Activated T-cell treated with anti-CD3 and anti-CD28 coated beads, Interleukin-2, amount 50 U/mL, for 24 hours (primary cell): ENCODE results near the gene MAP3K2.

ENCODE experiments used
- DNase-seq: peaks from one replicate; pipeline ENCODE4 v3.0.0-alpha.2; 2020
- H3K27ac Mint-ChIP-seq: 2 replicates; pipeline ENCODE4 v1.8.0; 2020; ENCODE audit warnings: mild to moderate bottlenecking, mixed read lengths
- H3K27me3 Mint-ChIP-seq: 2 replicates; pipeline ENCODE4 v1.8.0; 2020; ENCODE audit warnings: mixed read lengths
- H3K36me3 Mint-ChIP-seq: 2 replicates; pipeline ENCODE4 v1.8.0; 2020; ENCODE audit warnings: low read depth, mixed read lengths
- H3K4me1 Mint-ChIP-seq: 2 replicates; pipeline ENCODE4 v1.8.0; 2020; ENCODE audit warnings: low read depth, mixed read lengths
- H3K4me3 Mint-ChIP-seq: 2 replicates; pipeline ENCODE4 v1.8.0; 2020; ENCODE audit warnings: mild to moderate bottlenecking, moderate library complexity, mixed read lengths
- H3K9me3 Mint-ChIP-seq: 2 replicates; pipeline ENCODE4 v1.8.0; 2020; ENCODE audit warnings: mixed read lengths

MAP3K2 gene

GRCh38 chr2:127387655-127388422 lies at the start of gene MAP3K2:
TSS of gene MAP3K2 (minus strand) at chr2:127387975. CDS start at chr2:127343129, 44,846 bp downstream.
- DNase-seq = peak; percentile 98
- Mint-ChIP-seq H3K27me3 (no peaks in the 10 kb centered on the region), H3K27ac (peak within 1 kb of the TSS; percentile 98), H3K4me3 (peak within 1 kb of the TSS; percentile 86), H3K4me1 (peaks cover 77% of the 10 kb centered on the region), H3K9me3 (no peaks in the 10 kb centered on the region), H3K36me3 (peaks cover 17% of the 10 kb centered on the region)

GRCh38 chr2:127437056-127437455 lies 49.3 kb upstream of the MAP3K2 start:
- no peaks in the 10 kb centered on the region for H3K4me1 Mint-ChIP-seq
- DNase-seq = no peak
- H3K27me3 Mint-ChIP-seq = no peaks in the 10 kb centered on the region
- H3K4me3 Mint-ChIP-seq = no peak overlapping the region
- peaks cover 9% of the 10 kb centered on the region for H3K9me3 Mint-ChIP-seq
- no peak overlapping the region for H3K27ac Mint-ChIP-seq
- H3K36me3 Mint-ChIP-seq = no peaks in the 10 kb centered on the region

DNA sequence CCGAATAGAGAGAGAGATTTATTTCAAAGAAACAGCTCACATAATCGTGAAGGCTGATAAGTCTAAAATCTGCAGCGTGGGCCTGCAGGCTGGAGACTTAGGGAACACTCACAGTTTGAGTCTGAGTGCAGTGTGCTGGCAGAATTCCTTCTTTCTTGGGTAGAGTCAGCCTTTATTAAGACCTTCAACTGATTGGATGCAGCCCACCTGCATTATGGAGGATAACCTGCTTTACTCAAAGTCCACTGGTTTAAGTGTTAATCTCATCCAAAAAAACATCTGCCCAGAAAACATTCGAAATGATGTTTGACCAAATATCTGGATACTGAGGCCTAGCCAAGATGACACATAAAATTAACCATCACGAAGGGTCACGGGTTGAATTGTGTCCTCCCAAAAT lies 46.7 kb upstream of the MAP3K2 start:
- Mint-ChIP-seq H3K4me3 (no peak overlapping the region), H3K4me1 (no peaks in the 10 kb centered on the region), H3K27me3 (no peaks in the 10 kb centered on the region), H3K27ac (no peak overlapping the region), H3K9me3 (no peaks in the 10 kb centered on the region), H3K36me3 (no peaks in the 10 kb centered on the region)
- DNase-seq = no peak

DNA sequence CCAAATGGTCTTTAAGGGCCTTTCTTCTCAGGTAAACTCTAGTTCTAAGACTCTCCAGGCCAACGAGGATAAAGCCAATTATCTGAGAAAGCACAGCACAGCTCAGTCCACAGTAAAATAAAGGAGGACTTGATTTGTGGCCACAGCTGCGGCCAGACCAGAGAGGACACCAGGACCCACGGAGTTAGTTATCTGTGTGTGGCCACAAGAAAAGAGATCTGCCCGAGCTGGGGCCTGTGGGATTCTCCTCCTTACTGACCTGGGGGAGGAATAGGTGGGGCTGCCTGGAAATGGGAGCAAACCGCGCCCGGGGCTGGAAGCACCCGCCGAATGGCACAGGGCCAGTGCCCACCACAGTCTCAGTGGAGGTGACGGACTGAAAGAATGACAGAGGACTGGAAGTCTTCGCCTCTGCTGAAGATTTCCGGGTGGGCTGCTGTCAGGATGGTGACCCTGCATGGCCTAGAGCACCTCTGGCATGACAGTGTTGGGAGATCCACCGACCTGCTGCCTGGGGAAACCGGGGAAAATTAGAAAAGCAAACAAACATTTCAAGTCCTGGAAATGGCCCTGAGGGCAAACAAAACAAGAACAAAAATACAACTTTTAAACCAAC lies 43.7 kb upstream of the MAP3K2 start:
- no peak overlapping the region for H3K27ac Mint-ChIP-seq
- DNase-seq = no peak
- H3K36me3 Mint-ChIP-seq = no peaks in the 10 kb centered on the region
- H3K27me3 Mint-ChIP-seq = no peaks in the 10 kb centered on the region
- H3K9me3 Mint-ChIP-seq = no peaks in the 10 kb centered on the region
- no peaks in the 10 kb centered on the region for H3K4me1 Mint-ChIP-seq
- no peak overlapping the region for H3K4me3 Mint-ChIP-seq

GRCh38 chr2:127429844-127430425 lies 42.2 kb upstream of the MAP3K2 start:
- Mint-ChIP-seq H3K27me3 (peaks cover 12% of the 10 kb centered on the region), H3K9me3 (no peaks in the 10 kb centered on the region), H3K27ac (no peak overlapping the region), H3K36me3 (no peaks in the 10 kb centered on the region), H3K4me3 (no peak overlapping the region), H3K4me1 (no peaks in the 10 kb centered on the region)
- DNase-seq = no peak

GRCh38 chr2:127429291-127429690 lies 41.5 kb upstream of the MAP3K2 start:
- Mint-ChIP-seq H3K9me3 (no peaks in the 10 kb centered on the region), H3K4me3 (no peak overlapping the region), H3K36me3 (no peaks in the 10 kb centered on the region), H3K27ac (no peak overlapping the region), H3K4me1 (no peaks in the 10 kb centered on the region), H3K27me3 (peaks cover 16% of the 10 kb centered on the region)
- no peak for DNase-seq

DNA sequence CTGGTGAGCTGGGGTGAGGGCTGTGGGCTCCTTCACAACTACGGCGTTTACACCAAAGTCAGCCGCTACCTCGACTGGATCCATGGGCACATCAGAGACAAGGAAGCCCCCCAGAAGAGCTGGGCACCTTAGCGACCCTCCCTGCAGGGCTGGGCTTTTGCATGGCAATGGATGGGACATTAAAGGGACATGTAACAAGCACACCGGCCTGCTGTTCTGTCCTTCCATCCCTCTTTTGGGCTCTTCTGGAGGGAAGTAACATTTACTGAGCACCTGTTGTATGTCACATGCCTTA lies 41.0 kb upstream of the MAP3K2 start:
- Mint-ChIP-seq H3K36me3 (no peaks in the 10 kb centered on the region), H3K4me3 (no peak overlapping the region)

GRCh38 chr2:127428057-127428814 lies 40.5 kb upstream of the MAP3K2 start:
- Mint-ChIP-seq H3K4me3 (no peak overlapping the region), H3K27me3 (peaks cover 27% of the 10 kb centered on the region), H3K27ac (no peak overlapping the region), H3K36me3 (no peaks in the 10 kb centered on the region), H3K9me3 (no peaks in the 10 kb centered on the region), H3K4me1 (peaks cover 7% of the 10 kb centered on the region)
- no peak for DNase-seq

More for the DNA sequence above, 41.0 kb upstream of the MAP3K2 start:
- no peaks in the 10 kb centered on the region for H3K9me3 Mint-ChIP-seq
- H3K27me3 Mint-ChIP-seq = peaks cover 22% of the 10 kb centered on the region
- H3K4me1 Mint-ChIP-seq = peaks cover 3% of the 10 kb centered on the region
- H3K27ac Mint-ChIP-seq = no peak overlapping the region
- no peak for DNase-seq

DNA sequence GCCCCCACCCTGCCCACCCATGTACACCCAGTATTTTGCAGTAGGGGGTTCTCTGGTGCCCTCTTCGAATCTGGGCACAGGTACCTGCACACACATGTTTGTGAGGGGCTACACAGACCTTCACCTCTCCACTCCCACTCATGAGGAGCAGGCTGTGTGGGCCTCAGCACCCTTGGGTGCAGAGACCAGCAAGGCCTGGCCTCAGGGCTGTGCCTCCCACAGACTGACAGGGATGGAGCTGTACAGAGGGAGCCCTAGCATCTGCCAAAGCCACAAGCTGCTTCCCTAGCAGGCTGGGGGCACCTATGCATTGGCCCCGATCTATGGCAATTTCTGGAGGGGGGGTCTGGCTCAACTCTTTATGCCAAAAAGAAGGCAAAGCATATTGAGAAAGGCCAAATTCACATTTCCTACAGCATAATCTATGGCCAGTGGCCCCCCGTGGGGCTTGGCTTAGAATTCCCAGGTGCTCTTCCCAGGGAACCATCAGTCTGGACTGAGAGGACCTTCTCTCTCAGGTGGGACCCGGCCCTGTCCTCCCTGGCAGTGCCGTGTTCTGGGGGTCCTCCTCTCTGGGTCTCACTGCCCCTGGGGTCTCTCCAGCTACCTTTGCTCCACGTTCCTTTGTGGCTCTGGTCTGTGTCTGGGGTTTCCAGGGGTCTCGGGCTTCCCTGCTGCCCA lies 39.7 kb upstream of the MAP3K2 start:
- peaks cover 31% of the 10 kb centered on the region for H3K27me3 Mint-ChIP-seq
- peaks cover 10% of the 10 kb centered on the region for H3K4me1 Mint-ChIP-seq
- no peaks in the 10 kb centered on the region for H3K36me3 Mint-ChIP-seq
- no peak overlapping the region for H3K4me3 Mint-ChIP-seq
- no peaks in the 10 kb centered on the region for H3K9me3 Mint-ChIP-seq
- H3K27ac Mint-ChIP-seq = no peak overlapping the region
- no peak for DNase-seq

DNA sequence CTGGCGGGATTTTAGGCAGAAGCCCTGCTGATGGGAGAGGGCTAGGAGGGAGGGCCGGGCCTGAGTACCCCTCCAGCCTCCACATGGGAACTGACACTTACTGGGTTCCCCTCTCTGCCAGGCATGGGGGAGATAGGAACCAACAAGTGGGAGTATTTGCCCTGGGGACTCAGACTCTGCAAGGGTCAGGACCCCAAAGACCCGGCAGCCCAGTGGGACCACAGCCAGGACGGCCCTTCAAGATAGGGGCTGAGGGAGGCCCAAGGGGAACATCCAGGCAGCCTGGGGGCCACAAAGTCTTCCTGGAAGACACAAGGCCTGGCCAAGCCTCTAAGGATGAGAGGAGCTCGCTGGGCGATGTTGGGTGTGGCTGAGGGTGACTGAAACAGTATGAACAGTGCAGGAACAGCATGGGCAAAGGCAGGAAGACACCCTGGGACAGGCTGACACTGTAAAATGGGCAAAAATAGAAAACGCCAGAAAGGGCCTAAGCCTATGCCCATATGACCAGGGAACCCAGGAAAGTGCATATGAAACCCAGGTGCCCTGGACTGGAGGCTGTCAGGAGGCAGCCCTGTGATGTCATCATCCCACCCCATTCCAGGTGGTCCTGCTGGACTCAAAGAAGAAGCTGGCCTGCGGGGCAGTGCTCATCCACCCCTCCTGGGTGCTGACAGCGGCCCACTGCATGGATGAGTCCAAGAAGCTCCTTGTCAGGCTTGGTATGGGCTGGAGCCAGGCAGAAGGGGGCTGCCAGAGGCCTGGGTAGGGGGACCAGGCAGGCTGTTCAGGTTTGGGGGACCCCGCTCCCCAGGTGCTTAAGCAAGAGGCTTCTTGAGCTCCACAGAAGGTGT lies 39.0 kb upstream of the MAP3K2 start:
- no peak for DNase-seq
- Mint-ChIP-seq H3K4me1 (peaks cover 11% of the 10 kb centered on the region), H3K27ac (no peak overlapping the region), H3K9me3 (no peaks in the 10 kb centered on the region), H3K4me3 (no peak overlapping the region), H3K36me3 (no peaks in the 10 kb centered on the region), H3K27me3 (peaks cover 39% of the 10 kb centered on the region)

DNA sequence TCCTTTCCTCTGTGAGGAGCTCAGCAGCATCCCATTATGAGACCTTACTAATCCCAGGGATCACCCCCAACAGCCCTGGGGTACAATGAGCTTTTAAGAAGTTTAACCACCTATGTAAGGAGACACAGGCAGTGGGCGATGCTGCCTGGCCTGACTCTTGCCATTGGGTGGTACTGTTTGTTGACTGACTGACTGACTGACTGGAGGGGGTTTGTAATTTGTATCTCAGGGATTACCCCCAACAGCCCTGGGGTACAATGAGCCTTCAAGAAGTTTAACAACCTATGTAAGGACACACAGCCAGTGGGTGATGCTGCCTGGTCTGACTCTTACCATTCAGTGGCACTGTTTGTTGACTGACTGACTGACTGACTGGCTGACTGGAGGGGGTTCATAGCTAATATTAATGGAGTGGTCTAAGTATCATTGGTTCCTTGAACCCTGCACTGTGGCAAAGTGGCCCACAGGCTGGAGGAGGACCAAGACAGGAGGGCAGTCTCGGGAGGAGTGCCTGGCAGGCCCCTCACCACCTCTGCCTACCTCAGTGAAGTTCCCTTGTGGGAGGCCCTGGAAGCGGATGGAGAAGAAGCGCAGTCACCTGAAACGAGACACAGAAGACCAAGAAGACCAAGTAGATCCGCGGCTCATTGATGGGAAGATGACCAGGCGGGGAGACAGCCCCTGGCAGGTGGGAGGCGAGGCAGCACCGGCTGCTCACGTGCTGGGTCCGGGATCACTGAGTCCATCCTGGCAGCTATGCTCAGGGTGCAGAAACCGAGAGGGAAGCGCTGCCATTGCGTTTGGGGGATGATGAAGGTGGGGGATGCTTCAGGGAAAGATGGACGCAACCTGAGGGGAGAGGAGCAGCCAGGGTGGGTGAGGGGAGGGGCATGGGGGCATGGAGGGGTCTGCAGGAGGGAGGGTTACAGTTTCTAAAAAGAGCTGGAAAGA lies 38.0 kb upstream of the MAP3K2 start:
- Mint-ChIP-seq H3K36me3 (no peaks in the 10 kb centered on the region), H3K27me3 (peaks cover 48% of the 10 kb centered on the region), H3K4me1 (peaks cover 11% of the 10 kb centered on the region), H3K9me3 (no peaks in the 10 kb centered on the region), H3K27ac (no peak overlapping the region), H3K4me3 (no peak overlapping the region)
- DNase-seq = no peak

DNA sequence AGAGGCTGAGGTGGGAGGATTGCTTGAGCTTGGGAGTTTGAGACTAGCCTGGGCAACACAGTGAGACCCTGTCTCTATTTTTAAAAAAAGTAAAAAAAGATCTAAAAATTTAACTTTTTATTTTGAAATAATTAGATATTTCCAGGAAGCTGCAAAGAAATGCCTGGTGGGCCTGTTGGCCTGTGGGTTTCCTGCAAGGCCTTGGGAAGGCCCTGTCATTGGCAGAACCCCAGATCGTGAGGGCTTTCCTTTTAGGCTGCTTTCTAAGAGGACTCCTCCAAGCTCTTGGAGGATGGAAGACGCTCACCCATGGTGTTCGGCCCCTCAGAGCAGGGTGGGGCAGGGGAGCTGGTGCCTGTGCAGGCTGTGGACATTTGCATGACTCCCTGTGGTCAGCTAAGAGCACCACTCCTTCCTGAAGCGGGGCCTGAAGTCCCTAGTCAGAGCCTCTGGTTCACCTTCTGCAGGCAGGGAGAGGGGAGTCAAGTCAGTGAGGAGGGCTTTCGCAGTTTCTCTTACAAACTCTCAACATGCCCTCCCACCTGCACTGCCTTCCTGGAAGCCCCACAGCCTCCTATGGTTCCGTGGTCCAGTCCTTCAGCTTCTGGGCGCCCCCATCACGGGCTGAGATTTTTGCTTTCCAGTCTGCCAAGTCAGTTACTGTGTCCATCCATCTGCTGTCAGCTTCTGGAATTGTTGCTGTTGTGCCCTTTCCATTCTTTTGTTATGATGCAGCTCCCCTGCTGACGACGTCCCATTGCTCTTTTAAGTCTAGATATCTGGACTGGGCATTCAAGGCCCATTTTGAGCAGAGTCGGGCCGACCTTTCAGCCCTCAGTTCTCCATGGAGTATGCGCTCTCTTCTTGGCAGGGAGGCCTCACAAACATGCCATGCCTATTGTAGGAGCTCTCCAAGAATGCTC lies 37.1 kb upstream of the MAP3K2 start:
- Mint-ChIP-seq H3K4me3 (no peak overlapping the region), H3K36me3 (no peaks in the 10 kb centered on the region), H3K27ac (no peak overlapping the region), H3K27me3 (peaks cover 55% of the 10 kb centered on the region), H3K9me3 (no peaks in the 10 kb centered on the region), H3K4me1 (peaks cover 11% of the 10 kb centered on the region)
- DNase-seq = no peak
